MCF 10A (cell line): ENCODE results near the gene TMEM243. TPM values are rescaled to one million over a fixed set of nuclear protein-coding genes. Genes with fewer than 3 reads are reported as not detected.

Experiments used
- Bru-seq: library from RNA; stranded (reverse); fragments of 400-500 nt; gene quantifications from one replicate; lab custom pipeline; 2021; lab: Mats Ljungman, UMichigan
- BruChase-seq, 2 experiments: library from RNA; stranded (reverse); fragments of 400-500 nt; gene quantifications; one replicate each; lab custom pipeline; 2021; lab: Mats Ljungman, UMichigan
- BruUV-seq: library from RNA; stranded (reverse); fragments of 400-500 nt; replicated peaks from 2 replicates; lab custom pipeline; 2021; lab: Mats Ljungman, UMichigan
- CTCF ChIA-PET: fragments of 300-600 bp; sonication (Branson Sonifier 250); formaldehyde crosslinking; extraction: SDS; loops from one replicate; lab custom pipeline; 2021; ENCODE audit warnings: antibody characterized with exemption, inconsistent platforms; lab: Yijun Ruan, JAX
- POLR2A ChIA-PET: fragments of 300-600, 350-650 bp; sonication (Branson Sonifier 250); formaldehyde crosslinking; extraction: SDS; loops from one replicate; lab custom pipeline; 2020; ENCODE audit warnings: antibody characterized with exemption, inconsistent platforms; lab: Yijun Ruan, JAX
- DNase-seq: peaks from one replicate; pipeline ENCODE4 v3.0.0-alpha.2; 2018; ENCODE audit not compliant: unreplicated experiment
- H3K27ac Mint-ChIP-seq: one replicate; pipeline ENCODE4 v1.8.0; 2022; ENCODE audit warnings: mild to moderate bottlenecking, low read depth, mixed read lengths; ENCODE audit not compliant: unreplicated experiment
- H3K27me3 Mint-ChIP-seq: one replicate; pipeline ENCODE4 v1.8.0; 2022; ENCODE audit warnings: mixed read lengths; ENCODE audit not compliant: insufficient read depth, unreplicated experiment
- H3K36me3 Mint-ChIP-seq: one replicate; pipeline ENCODE4 v1.8.0; 2022; ENCODE audit warnings: mild to moderate bottlenecking, moderate library complexity, mixed read lengths; ENCODE audit not compliant: insufficient read depth, unreplicated experiment
- H3K4me1 Mint-ChIP-seq: one replicate; pipeline ENCODE4 v1.8.0; 2022; ENCODE audit warnings: mixed read lengths; ENCODE audit not compliant: insufficient read depth, unreplicated experiment
- H3K4me3 Mint-ChIP-seq: one replicate; pipeline ENCODE4 v1.8.0; 2022; ENCODE audit warnings: mild to moderate bottlenecking, moderate library complexity, mixed read lengths; ENCODE audit not compliant: unreplicated experiment
- H3K9me3 Mint-ChIP-seq: one replicate; pipeline ENCODE4 v1.8.0; 2022; ENCODE audit warnings: mixed read lengths; ENCODE audit not compliant: unreplicated experiment
- intact Hi-C: fragments of 100-400 bp; cut with micrococcal nuclease; formaldehyde crosslinking; loops from 2 replicates; pipeline ENCODE4 v1.14.1; 2022
- long read RNA-seq: library from polyadenylated mRNA; stranded (forward); transcript quantifications from one replicate; pipeline ENCODE4 v2.0.0, GENCODE V29; 2022
- total RNA-seq: library from RNA; stranded (reverse); gene quantifications from 2 replicates; pipeline ENCODE4 v1.2.3, GENCODE V29; 2022
- TF ChIP-seq, protein P1 (sequence below): fragments of 200-600 bp; IDR thresholded peaks from one replicate; pipeline ENCODE4 v1.8.0; 2022; ENCODE audit warnings: antibody characterized with exemption, mild to moderate bottlenecking; ENCODE audit not compliant: unreplicated experiment

The TMEM243 gene
- total RNA-seq (19.9 and 23.0 TPM in 2 replicates), Bru-seq, nascent RNA (percentile 75 among the genes with signal in this experiment), BruChase-seq, experiment 1, labeled RNA remaining after a 6-hour chase (percentile 57 among the genes with signal in this experiment), BruChase-seq, experiment 2, labeled RNA remaining after a 2-hour chase (percentile 69 among the genes with signal in this experiment)
- long read RNA-seq, transcript TMEM243-203 (5 exons, 1,273 nt), result major isoform, 41 of 70 reads
- long read RNA-seq, transcript TMEM243-201 (4 exons, 1,063 nt), result minor isoform, 18 of 70 reads
- long read RNA-seq, partial matches to known transcripts, result 0 of 70 reads
- long read RNA-seq, other reads (novel, unspliced or antisense), result 11 of 70 reads

DNA sequence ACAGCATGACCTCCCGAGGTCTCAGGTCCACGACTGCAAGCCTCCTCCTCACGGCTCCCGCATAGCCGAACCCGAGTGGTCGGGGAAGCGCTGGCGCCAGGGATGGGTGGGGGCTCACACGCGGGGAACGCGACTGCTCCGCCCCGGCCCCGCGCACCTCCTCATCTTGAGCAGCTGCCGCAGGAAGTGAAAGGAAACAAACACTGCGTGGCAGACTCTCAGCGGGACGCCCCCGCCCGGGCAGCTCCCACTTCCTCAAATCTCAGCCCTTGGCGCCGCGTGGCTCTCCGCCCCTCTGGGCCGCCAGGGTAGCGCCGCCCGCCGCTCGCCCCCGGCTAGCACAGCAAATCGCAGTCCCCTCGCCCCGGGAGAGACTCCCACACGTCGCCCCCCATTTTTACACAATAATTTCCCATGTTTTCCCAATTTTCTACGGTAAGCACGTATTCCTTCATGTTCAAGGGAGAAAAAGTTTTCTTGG lies at the start of gene TMEM243:
Gene TMEM243 (minus strand): TSS at position 188 of the 481 bp plus-strand sequence. CDS start 229 bp downstream, outside the sequence.
- BruUV-seq, result no TSS peak
- TF ChIP-seq, protein P1, sequence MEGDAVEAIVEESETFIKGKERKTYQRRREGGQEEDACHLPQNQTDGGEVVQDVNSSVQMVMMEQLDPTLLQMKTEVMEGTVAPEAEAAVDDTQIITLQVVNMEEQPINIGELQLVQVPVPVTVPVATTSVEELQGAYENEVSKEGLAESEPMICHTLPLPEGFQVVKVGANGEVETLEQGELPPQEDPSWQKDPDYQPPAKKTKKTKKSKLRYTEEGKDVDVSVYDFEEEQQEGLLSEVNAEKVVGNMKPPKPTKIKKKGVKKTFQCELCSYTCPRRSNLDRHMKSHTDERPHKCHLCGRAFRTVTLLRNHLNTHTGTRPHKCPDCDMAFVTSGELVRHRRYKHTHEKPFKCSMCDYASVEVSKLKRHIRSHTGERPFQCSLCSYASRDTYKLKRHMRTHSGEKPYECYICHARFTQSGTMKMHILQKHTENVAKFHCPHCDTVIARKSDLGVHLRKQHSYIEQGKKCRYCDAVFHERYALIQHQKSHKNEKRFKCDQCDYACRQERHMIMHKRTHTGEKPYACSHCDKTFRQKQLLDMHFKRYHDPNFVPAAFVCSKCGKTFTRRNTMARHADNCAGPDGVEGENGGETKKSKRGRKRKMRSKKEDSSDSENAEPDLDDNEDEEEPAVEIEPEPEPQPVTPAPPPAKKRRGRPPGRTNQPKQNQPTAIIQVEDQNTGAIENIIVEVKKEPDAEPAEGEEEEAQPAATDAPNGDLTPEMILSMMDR, result no peak
- Mint-ChIP-seq H3K36me3 (peaks cover 5% of the 10 kb centered on the region), H3K4me3 (peak within 1 kb of the TSS; percentile 98), H3K27me3 (no peaks in the 10 kb centered on the region), H3K27ac (peak within 1 kb of the TSS; percentile 86), H3K4me1 (peaks cover 26% of the 10 kb centered on the region), H3K9me3 (no peaks in the 10 kb centered on the region)
- intact Hi-C loops, result loop anchor here (2.0 kb wide), 1 partner anchor 67 kb away; the partner anchor contains the start of gene DMTF1
- CTCF ChIA-PET, result interaction anchor here (0.7 to 4.1 kb wide), 6 partner anchors 17 to 1808 kb away, joined by 3 to 14 read pairs (median 4); partner anchors contain the start of gene DMTF1
- peak; percentile 56 for DNase-seq
- POLR2A ChIA-PET, result interaction anchor here (0.6 to 7.0 kb wide), 16 partner anchors 16 to 354 kb away, joined by 3 to 154 read pairs (median 6); partner anchors contain the start of genes CROT and DMTF1

DNA sequence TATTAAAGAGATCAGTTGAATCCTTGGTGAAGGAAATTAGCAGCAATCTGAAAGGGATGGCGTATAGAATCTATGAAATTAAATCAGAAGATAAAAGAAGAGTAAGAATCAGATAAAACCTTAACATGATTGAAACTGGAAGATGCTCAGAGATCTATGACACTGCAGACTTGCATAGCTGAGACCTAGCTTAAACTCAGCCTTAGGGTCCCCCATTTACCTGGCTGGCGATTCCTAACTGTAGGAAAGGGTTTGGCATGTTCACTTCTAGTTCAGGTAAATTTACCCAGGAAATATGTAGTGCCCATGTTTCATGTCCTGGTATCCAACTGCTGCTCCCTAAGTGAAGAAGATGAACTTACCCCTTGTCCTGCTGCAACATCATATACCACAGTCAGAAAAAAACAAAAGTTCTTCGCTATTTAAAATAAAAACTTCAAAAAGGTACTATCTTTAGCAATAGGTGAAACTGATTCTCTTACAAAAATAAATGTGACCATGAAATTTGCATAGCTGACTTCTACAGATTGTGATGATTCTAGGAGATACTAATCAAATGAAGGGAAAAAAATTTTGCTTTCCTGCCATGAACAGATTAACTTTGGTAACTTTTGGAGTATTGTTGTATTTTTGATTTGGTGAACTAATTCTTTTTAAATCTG lies 47.8 kb upstream of the TMEM243 start:
- CTCF ChIA-PET, result no interaction called here
- POLR2A ChIA-PET, result interaction anchor here (1.2 kb wide), 1 partner anchor 14 kb away, joined by 3 read pairs; no protein-coding TSS in a partner anchor

DNA sequence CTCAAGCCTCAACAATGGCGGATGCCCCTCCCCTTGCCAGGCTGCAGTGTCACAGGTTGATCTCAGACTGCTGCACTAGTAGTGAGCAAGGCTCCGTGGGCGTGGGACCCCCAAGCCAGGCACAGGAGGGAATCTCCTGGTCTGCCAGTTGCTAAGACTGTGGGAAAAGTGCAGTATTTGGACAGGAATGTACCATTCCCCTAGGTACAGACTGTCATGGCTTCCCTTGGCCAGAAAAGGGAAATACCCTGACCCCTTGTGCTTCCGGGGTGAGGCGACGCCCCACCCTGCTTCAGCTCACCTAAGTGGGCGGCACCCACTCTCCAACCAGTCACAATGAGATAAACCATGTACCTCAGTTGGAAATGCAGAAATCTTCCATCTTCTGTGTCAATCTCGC lies 44.0 kb upstream of the TMEM243 start:
- Mint-ChIP-seq H3K27ac (no peak overlapping the region), H3K4me3 (no peak overlapping the region), H3K4me1 (no peaks in the 10 kb centered on the region), H3K36me3 (no peaks in the 10 kb centered on the region), H3K27me3 (peaks cover 67% of the 10 kb centered on the region), H3K9me3 (no peaks in the 10 kb centered on the region)
- BruUV-seq, result no TSS peak
- ChIA-PET POLR2A (no interaction called here), CTCF (interaction anchor here (0.6 kb wide), 1 partner anchor 83 kb away, joined by 3 read pairs; no protein-coding TSS in a partner anchor)
- intact Hi-C loops, result no loop called here
- no peak for DNase-seq
- TF ChIP-seq, protein P1, result no peak

More for the DNA sequence above, 47.8 kb upstream of the TMEM243 start:
- no peak for DNase-seq
- TF ChIP-seq, protein P1, result no peak
- intact Hi-C loops, result no loop called here
- Mint-ChIP-seq H3K27ac (no peak overlapping the region), H3K4me1 (no peaks in the 10 kb centered on the region), H3K36me3 (no peaks in the 10 kb centered on the region), H3K4me3 (no peak overlapping the region), H3K27me3 (peaks cover 62% of the 10 kb centered on the region), H3K9me3 (no peaks in the 10 kb centered on the region)
- BruUV-seq, result no TSS peak
